Cerebellar cortex (tissue), 1 donor: ENCODE measurements around the gene LIN54.

Experiments
- DNase-seq: peaks from one replicate; pipeline ENCODE4 v3.0.0-alpha.2; 2015; ENCODE audit warnings: low spot score

Gene LIN54

GRCh38 chr4:82891707-82892466 lies 118.7 kb downstream of the LIN54 start:
- DNase-seq: peak; percentile 43

- peak; percentile 95 for DNase-seq
Observed at GRCh38 chr4:82890901-82891706, 119.5 kb downstream of the LIN54 start, which contains the start of gene SEC31A. Gene SEC31A (minus strand): TSS chr4:82891153. CDS start chr4:82881936, 9,217 bp downstream.

DNA sequence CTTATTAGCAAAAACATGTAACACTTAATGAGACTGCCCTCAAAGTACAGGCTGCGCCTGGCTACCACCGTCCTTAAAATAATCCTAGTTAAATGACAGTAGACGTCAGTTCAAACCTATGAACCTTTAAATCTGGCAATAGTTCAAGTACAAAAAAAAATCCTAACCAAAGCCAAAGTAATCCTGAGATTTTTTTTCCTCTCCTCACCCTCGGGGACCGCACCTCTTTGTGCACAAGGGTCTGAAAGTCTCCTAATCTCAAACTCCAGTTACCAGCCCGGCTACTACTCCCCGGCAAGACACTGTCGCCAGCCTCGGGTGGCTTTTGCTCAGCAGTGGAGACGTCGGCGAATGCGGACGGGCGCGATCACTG lies 120.1 kb downstream of the LIN54 start:
- DNase-seq: no peak

GRCh38 chr4:82889287-82889686 lies 121.3 kb downstream of the LIN54 start:
- DNase-seq: no peak

- no peak for DNase-seq
Observed at GRCh38 chr4:82886147-82886942, 124.3 kb downstream of the LIN54 start.

DNA sequence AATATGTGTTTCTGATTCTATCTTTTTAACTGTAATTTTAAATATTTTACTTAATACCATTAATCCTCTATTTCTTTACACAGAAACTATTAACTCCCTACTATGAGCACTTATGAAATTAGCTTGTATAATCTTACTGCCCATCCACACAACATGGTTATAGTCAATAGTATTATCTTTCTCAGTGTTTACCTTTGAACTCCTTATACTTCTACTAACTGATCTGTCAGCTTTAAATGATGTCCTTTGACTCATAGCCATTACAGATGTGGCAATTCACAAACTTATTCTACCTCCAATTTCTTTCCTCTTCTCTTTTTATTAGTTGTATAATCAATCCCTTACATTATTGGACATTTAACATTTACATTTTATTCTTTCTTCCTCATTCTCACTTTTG lies 125.2 kb downstream of the LIN54 start:
- DNase-seq: no peak
